ENCODE data around the gene ZFX.
"Not testable (repeated sequence)": the region's sequence is repeated elsewhere in the genome, so short reads cannot be mapped to it uniquely, and the experiment has no call there.

The ZFX gene

DNA sequence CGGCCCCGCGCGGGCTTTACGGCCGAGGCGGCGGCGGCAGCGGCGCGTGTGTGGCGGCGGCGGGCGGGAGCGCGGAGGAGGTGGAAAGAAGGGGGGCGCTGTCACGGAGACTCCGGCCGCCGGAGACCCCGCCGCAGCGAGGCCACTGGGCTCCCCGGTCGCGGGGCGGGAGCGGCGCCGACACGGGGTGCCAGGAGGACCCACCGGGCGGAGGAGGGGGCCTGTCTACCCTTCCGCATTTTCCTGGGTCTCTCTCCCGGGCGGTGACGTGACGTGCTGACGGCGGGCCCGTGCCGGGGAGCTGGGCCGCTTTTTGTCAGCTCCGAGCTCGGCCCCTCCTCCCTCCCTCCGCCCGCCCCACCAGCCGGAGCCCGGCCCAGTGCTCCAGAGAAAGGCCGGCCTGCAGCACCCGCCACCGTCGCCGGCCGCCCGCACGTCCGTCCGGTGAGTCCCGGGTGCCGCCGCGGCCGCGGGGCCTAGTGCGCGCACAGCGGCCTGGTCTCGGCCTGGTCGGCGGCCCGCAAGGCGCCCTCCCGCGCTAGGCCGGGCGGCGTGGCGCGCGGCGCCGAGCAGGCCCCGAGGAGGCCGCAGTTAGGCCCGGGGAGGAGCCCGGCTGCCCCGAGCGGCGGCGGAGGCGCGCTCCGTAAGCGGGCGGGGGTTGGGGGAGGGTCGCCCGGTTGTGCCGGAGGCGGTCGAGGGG lies at the start of gene ZFX:
Gene ZFX (plus strand): TSS at position 379 of the 700 bp plus-strand sequence. CDS start 23,014 bp downstream, outside the sequence.
- DNase-seq: peak; percentile 63

- no peak for DNase-seq
These were observed 48.8 kb upstream of the ZFX start for GRCh38 chrX:24100713-24101112.

GRCh38 chrX:24110069-24110468 lies 39.5 kb upstream of the ZFX start:
- no peak for DNase-seq

- no peak for DNase-seq
These were observed 36.3 kb upstream of the ZFX start for GRCh38 chrX:24113181-24113580.

DNA sequence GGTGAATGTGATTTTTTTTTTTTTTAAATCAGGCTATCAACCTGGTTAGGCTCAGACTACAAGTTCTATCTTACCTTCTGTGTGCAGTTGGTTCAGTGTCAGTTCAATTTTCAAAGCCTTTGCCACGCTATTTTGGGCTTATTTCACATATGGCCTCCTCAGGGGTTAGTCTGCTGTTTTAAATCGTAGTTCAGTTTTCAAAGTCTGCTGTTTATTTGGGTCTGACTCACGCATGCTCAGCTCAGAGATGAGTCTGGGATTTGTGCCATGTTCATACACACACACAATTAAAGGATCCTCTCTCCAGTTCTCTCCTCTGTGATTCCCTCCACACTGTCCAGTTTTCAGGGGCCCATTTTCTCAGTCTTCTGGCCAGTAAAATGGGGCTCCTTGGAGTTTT lies 32.3 kb upstream of the ZFX start:
- no peak for DNase-seq

DNA sequence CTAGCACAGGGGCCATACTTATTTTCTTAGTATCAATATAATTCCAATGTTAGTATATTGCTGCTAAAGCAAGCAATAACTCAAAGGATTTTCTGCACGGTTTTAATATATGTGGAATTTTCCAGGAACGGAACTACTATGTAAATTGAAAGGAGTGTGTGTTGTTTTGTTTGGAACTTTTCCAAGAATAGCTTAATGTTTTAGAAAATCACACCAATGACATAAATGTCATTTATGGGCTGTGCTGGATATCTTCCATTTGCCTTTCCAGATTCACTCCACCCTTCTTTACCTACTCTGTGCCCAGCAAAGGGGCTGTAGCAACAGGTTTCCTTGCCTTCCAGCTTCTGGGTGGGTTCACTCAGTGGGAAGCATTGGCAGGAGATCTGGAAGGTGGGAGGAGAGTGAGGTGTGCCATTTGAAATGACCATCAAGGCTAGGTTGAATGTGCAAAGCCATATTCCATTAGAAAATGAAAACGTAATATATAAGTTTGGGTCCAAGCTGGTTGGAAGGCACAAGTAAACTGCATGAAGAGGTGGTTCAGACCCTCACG lies 25.2 kb upstream of the ZFX start:
- no peak for DNase-seq

GRCh38 chrX:24125028-24125612 lies 24.4 kb upstream of the ZFX start:
- DNase-seq: no peak

DNA sequence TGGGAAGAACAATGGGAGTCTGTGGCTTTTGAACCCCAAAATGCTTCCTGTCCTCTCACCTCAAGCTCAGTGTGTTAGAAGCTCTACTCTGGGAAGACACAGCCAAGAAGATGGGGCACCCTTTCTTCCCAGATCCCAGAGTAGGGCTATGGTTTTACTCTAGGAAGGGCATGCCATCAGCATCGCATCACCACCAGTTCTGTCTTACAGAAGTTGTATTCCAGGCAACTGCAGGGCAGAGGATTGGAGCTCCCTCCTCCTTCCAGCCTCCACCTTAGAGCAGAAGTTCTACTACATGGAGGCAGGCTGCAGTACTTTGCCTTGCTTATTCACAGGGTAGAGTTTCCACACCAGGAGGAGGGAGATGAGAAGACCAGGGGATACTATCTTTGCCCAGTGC lies 18.1 kb upstream of the ZFX start:
- DNase-seq: no peak

GRCh38 chrX:24133312-24133711 lies 16.2 kb upstream of the ZFX start:
- no peak for DNase-seq

DNA sequence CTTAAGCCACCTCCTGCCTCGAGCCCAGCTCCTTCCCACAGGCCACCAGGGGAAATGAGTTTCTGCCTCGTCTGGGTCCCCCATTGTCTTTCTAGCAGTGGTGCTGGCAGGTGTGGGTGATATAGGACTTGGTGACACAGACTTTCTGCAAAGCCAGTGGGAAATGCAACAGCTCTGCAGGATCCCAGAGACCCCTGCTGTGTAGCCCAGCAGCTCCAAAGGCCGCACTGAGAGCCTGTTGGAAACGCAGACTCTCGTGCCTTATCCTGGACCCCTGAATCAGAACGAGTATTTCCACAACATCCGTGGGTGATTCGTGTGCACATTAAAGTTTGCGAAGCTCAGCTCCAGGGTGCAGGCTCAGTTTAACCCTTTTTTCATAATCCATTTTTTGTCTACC lies 13.8 kb upstream of the ZFX start:
- DNase-seq: not testable (repeated sequence)

GRCh38 chrX:24137192-24137591 lies 12.3 kb upstream of the ZFX start:
- no peak for DNase-seq

DNA sequence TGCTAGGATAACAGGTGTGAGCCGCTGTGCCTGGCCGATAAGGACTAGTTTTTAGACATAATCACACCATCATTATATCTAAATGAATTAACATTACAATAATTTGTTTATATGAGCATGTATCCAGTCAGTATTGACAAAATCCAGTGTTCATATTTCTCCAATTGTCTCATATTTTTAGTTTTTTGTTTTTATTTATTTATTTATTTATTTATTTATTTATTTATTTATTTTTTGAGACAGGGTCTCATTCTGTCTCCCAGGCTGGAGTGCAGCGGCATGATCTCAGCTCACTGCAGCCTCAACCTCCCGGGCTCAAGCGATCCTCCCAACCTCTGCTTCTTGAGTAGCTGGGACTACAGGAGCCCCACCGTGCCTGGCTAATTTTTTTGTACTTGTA lies 5.5 kb upstream of the ZFX start:
- DNase-seq: not testable (repeated sequence)

DNA sequence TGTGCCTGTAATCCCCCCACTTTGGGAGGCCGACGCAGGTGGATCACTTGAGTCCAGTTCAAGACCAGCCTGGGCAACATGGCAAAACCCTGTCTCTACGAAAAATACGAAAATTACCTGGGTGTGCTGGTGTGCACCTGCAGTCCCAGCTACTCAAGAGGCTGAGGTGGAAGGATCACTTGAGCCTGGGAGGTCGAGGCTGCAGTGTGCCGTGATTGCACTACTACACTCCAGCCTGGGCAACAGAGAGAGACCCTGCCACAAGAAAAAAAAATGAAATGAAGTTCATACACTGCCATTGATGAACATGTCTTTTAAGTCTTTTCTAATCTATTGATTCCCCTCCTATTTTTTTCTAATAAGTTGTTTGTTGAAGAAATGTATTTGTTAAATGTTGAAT lies 5.0 kb upstream of the ZFX start:
- DNase-seq: no peak

GRCh38 chrX:24145303-24146186 lies 4.0 kb upstream of the ZFX start:
- DNase-seq: no peak

DNA sequence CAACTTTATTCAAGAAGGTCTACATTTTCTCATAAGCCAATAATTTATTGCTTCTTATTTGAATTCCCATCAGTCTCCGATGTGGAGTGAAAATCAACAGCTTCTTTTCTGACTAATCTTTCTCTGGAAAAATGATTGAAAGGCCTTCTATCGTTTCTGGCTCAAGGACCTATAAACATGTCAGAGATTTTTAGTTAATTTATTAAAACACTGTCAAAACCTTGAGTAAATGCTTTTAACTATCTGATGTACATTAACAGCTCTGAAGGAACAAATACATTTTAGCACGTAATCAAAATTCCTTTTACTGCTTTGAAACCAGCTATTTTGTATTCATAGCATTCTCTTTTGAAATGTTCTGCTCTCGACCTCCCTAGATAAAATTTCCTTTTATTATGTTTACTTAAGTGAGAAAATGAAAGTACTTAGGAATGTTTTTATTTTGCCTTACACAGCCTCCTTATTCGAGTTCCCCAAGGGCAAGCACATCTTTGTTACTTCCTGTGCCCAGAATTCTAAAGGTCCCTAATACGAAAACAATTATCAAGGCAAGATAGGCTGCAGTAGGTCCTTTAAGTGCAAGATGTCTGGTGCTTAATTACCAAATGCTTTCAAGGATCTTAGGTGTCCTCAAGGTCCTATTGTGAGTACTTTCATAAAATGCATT lies 3.1 kb upstream of the ZFX start:
- no peak for DNase-seq

- DNase-seq: no peak
These were observed 2.4 kb upstream of the ZFX start for GRCh38 chrX:24147165-24147564.

- DNase-seq: no peak
These were observed 1.4 kb upstream of the ZFX start for GRCh38 chrX:24148121-24148520.

DNA sequence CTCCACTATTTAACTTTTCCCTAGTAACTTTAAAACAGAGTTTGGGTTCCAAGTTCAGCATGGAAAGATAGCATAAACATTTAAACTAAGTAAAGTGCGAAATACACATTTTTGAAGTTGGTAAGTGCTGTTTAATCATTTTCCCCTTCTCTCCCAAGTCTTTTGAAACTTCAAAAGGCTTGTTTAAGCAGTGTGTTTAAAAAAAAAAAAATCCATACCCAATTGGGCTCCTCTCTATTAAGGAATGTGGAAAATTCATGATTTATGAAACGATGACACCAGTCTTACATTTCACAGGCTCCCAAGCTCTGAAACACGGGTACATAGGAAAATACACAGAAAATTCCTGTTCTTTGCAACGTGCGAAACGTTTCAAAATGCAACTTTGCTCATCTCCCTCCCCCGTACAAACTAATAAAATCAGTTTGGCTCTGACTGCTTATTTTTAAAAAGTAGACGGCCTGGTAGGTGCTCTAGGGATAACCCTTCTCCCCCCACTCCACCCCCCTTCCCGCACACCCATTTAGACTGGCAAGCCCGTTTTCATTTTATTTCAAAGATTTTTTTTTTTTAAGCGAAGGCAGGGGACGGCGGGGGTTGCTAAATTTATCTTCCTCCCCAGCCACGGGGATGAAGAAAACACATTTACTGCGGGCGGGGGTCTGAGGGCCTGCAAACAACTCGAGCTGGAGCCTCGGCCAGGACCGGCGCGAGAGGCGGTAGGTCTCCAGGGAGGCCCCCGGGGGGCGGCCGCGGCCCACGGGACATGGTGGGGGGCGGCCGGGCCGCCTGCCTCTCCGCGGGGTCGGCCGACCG lies 786 bp upstream of the ZFX start:
- DNase-seq: no peak

GRCh38 chrX:24150051-24150790 lies 692 bp downstream of the ZFX start:
- peak; percentile 82 for DNase-seq

DNA sequence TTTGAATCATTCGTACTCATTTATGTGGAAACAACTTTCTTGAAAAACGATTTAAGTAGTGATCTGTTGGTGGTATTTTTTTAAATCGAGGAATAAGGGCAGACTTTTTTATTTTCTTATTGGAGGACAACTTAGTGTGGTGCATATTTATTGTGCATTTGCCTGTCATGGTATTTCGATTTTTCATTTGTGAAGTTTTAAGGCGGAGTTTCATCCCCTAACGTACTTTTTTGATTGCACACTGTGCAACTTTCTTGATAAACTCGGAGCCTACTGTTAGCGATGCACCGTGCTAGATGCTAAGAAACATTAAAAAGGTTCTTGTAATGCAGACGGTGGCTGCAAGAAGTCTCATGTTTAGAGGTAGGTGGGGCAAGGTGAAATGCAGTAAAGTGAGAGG lies 1.4 kb downstream of the ZFX start:
- DNase-seq: no peak

GRCh38 chrX:24151513-24151912 lies 2.0 kb downstream of the ZFX start:
- DNase-seq: no peak

All from activated naive CD4-positive, alpha-beta T cell treated with Interleukin-2 at 50 U/mL for 16 hours (primary cell).